DND-41 (cell line): ENCODE data around the gene MRPL21.

Experiments
- CTCF ChIP-seq: IDR thresholded peaks from 2 replicates; pipeline ENCODE4 v1.5.1; 2012; ENCODE audit warnings: borderline replicate concordance, low read length, moderate library complexity, mild to moderate bottlenecking; ENCODE audit not compliant: poor library complexity, severe bottlenecking; ENCODE audit errors: extremely low read depth
- EZH2 ChIP-seq: IDR thresholded peaks from 3 replicates; pipeline ENCODE4 v1.6.1; 2012; ENCODE audit warnings: borderline replicate concordance, low read depth, mild to moderate bottlenecking, moderate library complexity, low read length, inconsistent platforms; ENCODE audit not compliant: severe bottlenecking

- TF ChIP-seq CTCF (no peak), EZH2 (no peak)
These were observed 44.5 kb downstream of the MRPL21 start for GRCh38 chr11:68859123-68859522.
